Neural cell (in vitro differentiated cells): ENCODE measurements around the gene SPINK7.

Experiments
- EZH2 ChIP-seq: fragments of 200-600, 300-800 bp; shearing (Covaris generic), sonication (generic); IDR thresholded peaks from 2 replicates; pipeline ENCODE4 v1.6.1; 2014; ENCODE audit warnings: antibody characterized with exemption, low read length, borderline replicate concordance, mild to moderate bottlenecking; ENCODE audit not compliant: insufficient read depth, poor library complexity, severe bottlenecking
- POLR2AphosphoS5 ChIP-seq: IDR thresholded peaks from 2 replicates; pipeline ENCODE4 v1.6.1; 2012
- RAD21 ChIP-seq: fragments of 450-650 bp; conservative IDR thresholded peaks from 2 replicates; pipeline ENCODE4 v1.6.1; 2014; ENCODE audit warnings: antibody characterized with exemption, mild to moderate bottlenecking, moderate library complexity
- TAF1 ChIP-seq: IDR thresholded peaks from 2 replicates; pipeline ENCODE4 v1.6.1; 2012; ENCODE audit warnings: low read depth
- TF ChIP-seq, protein P1 (sequence below): fragments of 450-650 bp; IDR thresholded peaks from 2 replicates; pipeline ENCODE4 v1.5.1; 2014; ENCODE audit warnings: antibody characterized with exemption, mild to moderate bottlenecking, moderate library complexity; ENCODE audit not compliant: poor library complexity, severe bottlenecking

DNA sequence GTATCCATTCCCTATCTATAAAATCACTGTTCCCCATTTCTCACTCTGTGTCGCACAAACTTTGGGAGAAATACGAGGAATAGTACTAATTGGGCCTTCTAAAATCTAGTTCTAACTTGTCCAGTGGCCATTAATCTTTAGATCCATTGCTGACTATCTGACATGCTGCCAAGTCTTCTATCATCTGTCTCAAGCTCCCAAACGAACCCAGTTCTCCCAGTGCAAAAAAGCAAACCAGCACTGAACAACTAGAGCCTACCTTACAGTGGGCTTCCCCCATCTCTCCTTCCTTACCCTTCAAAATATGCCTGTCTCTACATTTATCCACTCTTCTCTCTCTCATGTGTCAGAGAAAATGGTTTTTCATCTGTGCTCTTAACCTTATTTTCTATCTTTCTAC lies 3.2 kb upstream of the SPINK7 start:
- TF ChIP-seq, protein P1, sequence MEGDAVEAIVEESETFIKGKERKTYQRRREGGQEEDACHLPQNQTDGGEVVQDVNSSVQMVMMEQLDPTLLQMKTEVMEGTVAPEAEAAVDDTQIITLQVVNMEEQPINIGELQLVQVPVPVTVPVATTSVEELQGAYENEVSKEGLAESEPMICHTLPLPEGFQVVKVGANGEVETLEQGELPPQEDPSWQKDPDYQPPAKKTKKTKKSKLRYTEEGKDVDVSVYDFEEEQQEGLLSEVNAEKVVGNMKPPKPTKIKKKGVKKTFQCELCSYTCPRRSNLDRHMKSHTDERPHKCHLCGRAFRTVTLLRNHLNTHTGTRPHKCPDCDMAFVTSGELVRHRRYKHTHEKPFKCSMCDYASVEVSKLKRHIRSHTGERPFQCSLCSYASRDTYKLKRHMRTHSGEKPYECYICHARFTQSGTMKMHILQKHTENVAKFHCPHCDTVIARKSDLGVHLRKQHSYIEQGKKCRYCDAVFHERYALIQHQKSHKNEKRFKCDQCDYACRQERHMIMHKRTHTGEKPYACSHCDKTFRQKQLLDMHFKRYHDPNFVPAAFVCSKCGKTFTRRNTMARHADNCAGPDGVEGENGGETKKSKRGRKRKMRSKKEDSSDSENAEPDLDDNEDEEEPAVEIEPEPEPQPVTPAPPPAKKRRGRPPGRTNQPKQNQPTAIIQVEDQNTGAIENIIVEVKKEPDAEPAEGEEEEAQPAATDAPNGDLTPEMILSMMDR: no peak
- TF ChIP-seq POLR2AphosphoS5 (no peak), RAD21 (no peak), TAF1 (no peak), EZH2 (no peak)
